Right lobe of liver (tissue), 4 donors: ENCODE data around the gene DENND2D.

Experiments used
- CTCF ChIP-seq, 4 donors: fragments of 200-600 bp in 3 of 4; fragments of 450-650 bp in 1 of 4; IDR thresholded peaks; one replicate each; pipeline versions ENCODE4 v1.5.1 to v1.8.0; 2016 to 2022; ENCODE audit warnings: antibody characterized with exemption in 4 of 4, mild to moderate bottlenecking in 2 of 4
- POLR2A ChIP-seq: fragments of 450-650 bp; IDR thresholded peaks from one replicate; pipeline ENCODE4 v1.6.1; 2017; ENCODE audit warnings: antibody characterized with exemption, mild to moderate bottlenecking
- donor health status: DM: no; HTN: no; CAD: no.
- donor health status: DM: no; HTN: no; CAD: no.
- donor health status: DM: no; HTN: yes; CAD: no.

- no peak for TF ChIP-seq CTCF (IDR thresholded peaks at IDR 0.05)
- no peak for TF ChIP-seq POLR2A
Observed at GRCh38 chr1:111225717-111226400, 25.4 kb upstream of the DENND2D start.
